Caco-2 (cell line): ENCODE measurements around the gene MYH7. TPM values are rescaled to one million over a fixed set of nuclear protein-coding genes. Genes with fewer than 3 reads are reported as not detected.
"Not testable (repeated sequence)": the region's sequence is repeated elsewhere in the genome, so short reads cannot be mapped to it uniquely, and the experiment has no call there.

ENCODE experiments used
- BruUV-seq: library from RNA; stranded (reverse); fragments of 400-500 nt; replicated peaks from 2 replicates; lab custom pipeline; 2021; lab: Mats Ljungman, UMichigan
- CTCF ChIA-PET: fragments of 300-600 bp; sonication (Branson Sonifier 250); formaldehyde crosslinking; loops from one replicate; lab custom pipeline; 2022; ENCODE audit warnings: antibody characterized with exemption; lab: Charles Lee
- POLR2A ChIA-PET: fragments of 300-600 bp; sonication (Branson Sonifier 250); formaldehyde crosslinking; loops from one replicate; lab custom pipeline; 2022; ENCODE audit warnings: antibody characterized with exemption; lab: Charles Lee
- DNase-seq, 2 experiments: peaks; one replicate each; pipeline versions ENCODE4 v3.0.0 to v3.0.0-alpha.2; 2020 to 2022
- H3K27me3 ChIP-seq: replicated peaks from 2 replicates; pipeline ENCODE4 v1.6.0; 2011; ENCODE audit warnings: low read length; ENCODE audit not compliant: control insufficient read depth, insufficient read depth
- H3K36me3 ChIP-seq: 2 replicates; pipeline ENCODE4 v1.5.1; 2011; ENCODE audit warnings: low read length; ENCODE audit not compliant: control insufficient read depth, insufficient read depth
- H3K4me1 ChIP-seq: fragments of 250-450 bp; sonication (Bioruptor Pico); 2 replicates; pipeline ENCODE4 v1.5.1; 2020; ENCODE audit warnings: mild to moderate bottlenecking
- H3K4me3 ChIP-seq: 2 replicates; pipeline ENCODE4 v1.5.1; 2011; ENCODE audit warnings: low read depth, mild to moderate bottlenecking, control low read depth, low read length
- H3K9me3 ChIP-seq: fragments of 250-450 bp; sonication (Bioruptor Pico); 2 replicates; pipeline ENCODE4 v1.5.1; 2020; ENCODE audit warnings: mild to moderate bottlenecking, moderate library complexity
- H3K27ac Mint-ChIP-seq: one replicate; pipeline ENCODE4 v1.8.0; 2022; ENCODE audit warnings: mixed read lengths; ENCODE audit not compliant: unreplicated experiment
- H3K27me3 Mint-ChIP-seq: one replicate; pipeline ENCODE4 v1.8.0; 2022; ENCODE audit warnings: mixed read lengths; ENCODE audit not compliant: insufficient read depth, unreplicated experiment
- H3K36me3 Mint-ChIP-seq: one replicate; pipeline ENCODE4 v1.8.0; 2022; ENCODE audit warnings: mild to moderate bottlenecking, mixed read lengths; ENCODE audit not compliant: insufficient read depth, unreplicated experiment
- H3K4me1 Mint-ChIP-seq: one replicate; pipeline ENCODE4 v1.8.0; 2022; ENCODE audit warnings: low read depth, mixed read lengths; ENCODE audit not compliant: unreplicated experiment
- H3K4me3 Mint-ChIP-seq: one replicate; pipeline ENCODE4 v1.8.0; 2022; ENCODE audit warnings: mild to moderate bottlenecking, moderate library complexity, mixed read lengths; ENCODE audit not compliant: unreplicated experiment
- H3K9me3 Mint-ChIP-seq: one replicate; pipeline ENCODE4 v1.8.0; 2022; ENCODE audit warnings: mixed read lengths; ENCODE audit not compliant: unreplicated experiment
- intact Hi-C: fragments of 100-400 bp; cut with micrococcal nuclease; formaldehyde crosslinking; loops from one replicate; pipeline ENCODE4 v1.10.0; 2022; ENCODE audit not compliant: unreplicated experiment
- total RNA-seq: library from RNA; stranded (reverse); gene quantifications from 2 replicates; pipeline ENCODE4 v1.2.3, GENCODE V29; 2022
- TF ChIP-seq, protein P1 (sequence below), 2 experiments: fragments of 200-600 bp in 1 of 2; IDR thresholded peaks; 1 replicate in 1 of 2; 2 replicates in 1 of 2; pipeline versions ENCODE4 v1.5.1 to v1.8.0; 2011 to 2022; ENCODE audit warnings: antibody characterized with exemption in 1 of 2, control low read depth in 1 of 2, inconsistent platforms in 1 of 2, low read depth in 1 of 2, low read length in 1 of 2, mild to moderate bottlenecking in 1 of 2, moderate library complexity in 1 of 2; ENCODE audit not compliant: insufficient read depth in 1 of 2, severe bottlenecking in 1 of 2, unreplicated experiment in 1 of 2

MYH7 gene
- total RNA-seq, 1 experiment from 2014 or later, result not detected

- Mint-ChIP-seq H3K9me3 (no peaks in the 10 kb centered on the region), H3K36me3 (no peaks in the 10 kb centered on the region), H3K27me3 (peaks cover 22% of the 10 kb centered on the region), H3K4me1 (no peaks in the 10 kb centered on the region), H3K27ac (no peak overlapping the region), H3K4me3 (no peak overlapping the region)
- H3K4me1 ChIP-seq, result no peaks in the 10 kb centered on the region
- CTCF ChIA-PET, result no interaction called here
- no peak overlapping the region for H3K4me3 ChIP-seq
- no peaks in the 10 kb centered on the region; the same call in 1 of the 2 replicates for H3K27me3 ChIP-seq
- no peaks in the 10 kb centered on the region for H3K36me3 ChIP-seq
- intact Hi-C loops, result loop anchor here (10.0 kb wide), 1 partner anchor 268 kb away; no protein-coding TSS in a partner anchor
- no TSS peak for BruUV-seq
- POLR2A ChIA-PET, result no interaction called here
- DNase-seq, result no peak
- TF ChIP-seq, protein P1, sequence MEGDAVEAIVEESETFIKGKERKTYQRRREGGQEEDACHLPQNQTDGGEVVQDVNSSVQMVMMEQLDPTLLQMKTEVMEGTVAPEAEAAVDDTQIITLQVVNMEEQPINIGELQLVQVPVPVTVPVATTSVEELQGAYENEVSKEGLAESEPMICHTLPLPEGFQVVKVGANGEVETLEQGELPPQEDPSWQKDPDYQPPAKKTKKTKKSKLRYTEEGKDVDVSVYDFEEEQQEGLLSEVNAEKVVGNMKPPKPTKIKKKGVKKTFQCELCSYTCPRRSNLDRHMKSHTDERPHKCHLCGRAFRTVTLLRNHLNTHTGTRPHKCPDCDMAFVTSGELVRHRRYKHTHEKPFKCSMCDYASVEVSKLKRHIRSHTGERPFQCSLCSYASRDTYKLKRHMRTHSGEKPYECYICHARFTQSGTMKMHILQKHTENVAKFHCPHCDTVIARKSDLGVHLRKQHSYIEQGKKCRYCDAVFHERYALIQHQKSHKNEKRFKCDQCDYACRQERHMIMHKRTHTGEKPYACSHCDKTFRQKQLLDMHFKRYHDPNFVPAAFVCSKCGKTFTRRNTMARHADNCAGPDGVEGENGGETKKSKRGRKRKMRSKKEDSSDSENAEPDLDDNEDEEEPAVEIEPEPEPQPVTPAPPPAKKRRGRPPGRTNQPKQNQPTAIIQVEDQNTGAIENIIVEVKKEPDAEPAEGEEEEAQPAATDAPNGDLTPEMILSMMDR (IDR thresholded peaks at IDR 0.05; ENCODE audit: insufficient read depth in 1 of 2, low read depth in 1 of 2, low read length in 1 of 2, severe bottlenecking in 1 of 2, unreplicated experiment in 1 of 2), result no peak
- H3K9me3 ChIP-seq, result no peaks in the 10 kb centered on the region
Measured at GRCh38 chr14:23386999-23387398, 48.5 kb downstream of the MYH7 start.

DNA sequence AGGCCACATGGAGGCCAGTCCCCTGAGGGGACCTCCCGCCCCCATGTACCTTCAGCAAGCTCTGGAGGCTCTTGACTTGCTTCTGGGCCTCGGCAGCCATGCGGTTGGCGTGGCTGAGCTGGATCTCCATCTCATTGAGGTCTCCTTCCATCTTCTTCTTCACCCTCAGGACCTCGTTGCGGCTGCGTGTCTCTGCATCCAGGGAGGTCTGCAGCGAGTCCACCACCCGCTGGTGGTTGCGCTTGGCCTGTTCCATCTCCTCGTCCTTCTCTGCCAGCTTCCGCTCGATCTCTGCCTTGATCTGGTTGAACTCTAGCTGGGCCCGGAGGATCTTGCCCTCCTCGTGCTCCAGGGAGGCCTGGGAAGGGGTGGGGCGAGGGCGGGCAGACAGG is 49.2 kb downstream of the MYH7 start:
- not testable (repeated sequence) for H3K27me3 ChIP-seq, H3K4me1 Mint-ChIP-seq, DNase-seq, H3K9me3 ChIP-seq, H3K27ac Mint-ChIP-seq, H3K4me3 Mint-ChIP-seq, H3K4me3 ChIP-seq, H3K9me3 Mint-ChIP-seq, BruUV-seq, H3K4me1 ChIP-seq, H3K36me3 Mint-ChIP-seq, H3K36me3 ChIP-seq
- H3K27me3 Mint-ChIP-seq, result peaks cover 26% of the 10 kb centered on the region
- intact Hi-C loops, result loop anchor here (10.0 kb wide), 1 partner anchor 269 kb away; no protein-coding TSS in a partner anchor
- POLR2A ChIA-PET, result interaction anchor here (0.6 kb wide), 1 partner anchor 38 kb away, joined by 3 read pairs; no protein-coding TSS in a partner anchor
- CTCF ChIA-PET, result interaction anchor here (1.2 kb wide), 1 partner anchor 70 kb away, joined by 3 read pairs; no protein-coding TSS in a partner anchor

GRCh38 chr14:23385642-23386265 is 49.7 kb downstream of the MYH7 start:
- TF ChIP-seq, protein P1 (IDR thresholded peaks at IDR 0.05; ENCODE audit: insufficient read depth in 1 of 2, low read depth in 1 of 2, low read length in 1 of 2, severe bottlenecking in 1 of 2, unreplicated experiment in 1 of 2), result peak in 1 of 2 experiments; percentile 17
- ChIA-PET POLR2A (interaction anchor here (0.6 kb wide), 1 partner anchor 39 kb away, joined by 3 read pairs; no protein-coding TSS in a partner anchor), CTCF (interaction anchor here (1.2 kb wide), 1 partner anchor 71 kb away, joined by 3 read pairs; no protein-coding TSS in a partner anchor)
- no peaks in the 10 kb centered on the region for H3K9me3 ChIP-seq
- Mint-ChIP-seq H3K27ac (no peak overlapping the region), H3K4me1 (no peaks in the 10 kb centered on the region), H3K36me3 (no peaks in the 10 kb centered on the region), H3K27me3 (peaks cover 21% of the 10 kb centered on the region), H3K4me3 (no peak overlapping the region), H3K9me3 (no peaks in the 10 kb centered on the region)
- no peaks in the 10 kb centered on the region for H3K36me3 ChIP-seq
- BruUV-seq, result no TSS peak
- peak in 1 of 2 experiments; percentile 13 for DNase-seq
- H3K4me1 ChIP-seq, result no peaks in the 10 kb centered on the region
- intact Hi-C loops, result loop anchor here (10.0 kb wide), 1 partner anchor 269 kb away; no protein-coding TSS in a partner anchor
- H3K27me3 ChIP-seq, result no peaks in the 10 kb centered on the region
- no peak overlapping the region for H3K4me3 ChIP-seq
